DND-41 (cell line): ENCODE data around the gene IGFBP7.

ENCODE experiments used
- ATAC-seq: fragments of 200-7000 bp; cut with Tn5 transposase; 3 replicates; pipeline ENCODE4 v1.9.1; 2021; ENCODE audit warnings: low read depth; ENCODE audit not compliant: insufficient read depth
- DNase-seq: peaks from one replicate; pipeline ENCODE4 v3.0.0-alpha.2; 2020
- H2AFZ ChIP-seq: 2 replicates; pipeline ENCODE4 v1.6.0; 2012; ENCODE audit warnings: low read depth, low read length
- H3K27ac ChIP-seq: 2 replicates; pipeline ENCODE4 v1.5.1; 2012; ENCODE audit warnings: low read length, inconsistent platforms
- H3K27me3 ChIP-seq: fragments of 200-600 bp; sonication (generic); 2 replicates; pipeline ENCODE4 v1.6.0; 2012; ENCODE audit warnings: low read length, mild to moderate bottlenecking, inconsistent platforms; ENCODE audit not compliant: insufficient read depth, poor library complexity
- H3K36me3 ChIP-seq: 2 replicates; pipeline ENCODE4 v1.5.1; 2012; ENCODE audit warnings: low read length, inconsistent platforms; ENCODE audit not compliant: insufficient read depth
- H3K4me1 ChIP-seq: 2 replicates; pipeline ENCODE4 v1.5.1; 2012; ENCODE audit warnings: mild to moderate bottlenecking, low read length; ENCODE audit not compliant: insufficient read depth
- H3K4me2 ChIP-seq: 2 replicates; pipeline ENCODE4 v1.6.0; 2012; ENCODE audit warnings: mild to moderate bottlenecking, moderate library complexity, low read length, inconsistent platforms; ENCODE audit not compliant: insufficient read depth
- H3K4me3 ChIP-seq, 2 experiments: fragments of 200-600 bp in 1 of 2; shearing (Covaris generic) in 1 of 2; 2 replicates each; pipeline ENCODE4 v1.5.1; 2012 to 2016; ENCODE audit warnings: inconsistent platforms in 2 of 2, low read length in 2 of 2, mild to moderate bottlenecking in 2 of 2, low read depth in 1 of 2, moderate library complexity in 1 of 2
- H3K79me2 ChIP-seq: 2 replicates; pipeline ENCODE4 v1.6.0; 2012; ENCODE audit warnings: low read length, inconsistent platforms; ENCODE audit not compliant: insufficient read depth
- H3K9ac ChIP-seq: 2 replicates; pipeline ENCODE4 v1.6.0; 2012; ENCODE audit warnings: low read depth, mild to moderate bottlenecking, inconsistent platforms, low read length, moderate library complexity
- H3K9me3 ChIP-seq: 2 replicates; pipeline ENCODE4 v1.5.1; 2012; ENCODE audit warnings: low read length, moderate library complexity, mild to moderate bottlenecking, inconsistent platforms; ENCODE audit not compliant: insufficient read depth, severe bottlenecking
- H4K20me1 ChIP-seq: 2 replicates; pipeline ENCODE4 v1.6.0; 2012; ENCODE audit warnings: low read length; ENCODE audit not compliant: insufficient read depth
- CTCF ChIP-seq: IDR thresholded peaks from 2 replicates; pipeline ENCODE4 v1.5.1; 2012; ENCODE audit warnings: borderline replicate concordance, low read length, moderate library complexity, mild to moderate bottlenecking; ENCODE audit not compliant: poor library complexity, severe bottlenecking; ENCODE audit errors: extremely low read depth
- EZH2 ChIP-seq: IDR thresholded peaks from 3 replicates; pipeline ENCODE4 v1.6.1; 2012; ENCODE audit warnings: borderline replicate concordance, low read depth, mild to moderate bottlenecking, moderate library complexity, low read length, inconsistent platforms; ENCODE audit not compliant: severe bottlenecking

Gene IGFBP7

DNA sequence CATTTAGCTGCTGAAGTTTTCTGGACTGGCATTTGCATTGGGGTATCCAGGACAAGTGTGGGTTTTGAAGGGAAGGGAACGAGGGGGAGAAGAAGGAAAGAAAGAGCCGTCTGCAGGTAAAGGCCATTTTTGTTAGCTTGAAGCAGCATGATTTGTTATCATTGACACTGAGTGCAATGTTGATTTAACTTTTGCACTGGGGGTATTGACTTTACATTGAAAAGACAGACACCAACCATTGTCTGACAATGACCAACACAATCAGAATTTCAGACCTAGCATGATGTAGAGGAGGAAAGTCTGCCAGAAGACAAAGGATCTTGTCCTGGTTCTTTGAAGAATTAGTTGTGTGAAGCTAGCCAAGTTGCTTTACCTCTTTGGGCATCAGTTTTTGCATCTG is 39.6 kb upstream of the IGFBP7 start:
- Histone ChIP-seq H3K36me3 (no peaks in the 10 kb centered on the region), H3K4me3 (no peak overlapping the region), H3K4me1 (no peaks in the 10 kb centered on the region), H4K20me1 (no peaks in the 10 kb centered on the region), H2AFZ (no peak overlapping the region), H3K9ac (no peak overlapping the region), H3K27ac (no peak overlapping the region), H3K79me2 (no peaks in the 10 kb centered on the region), H3K27me3 (peaks cover 11% of the 10 kb centered on the region), H3K9me3 (no peaks in the 10 kb centered on the region), H3K4me2 (no peak overlapping the region)
- TF ChIP-seq CTCF: no peak
- TF ChIP-seq EZH2: no peak
- DNase-seq (no peak), ATAC-seq (no peak)

- TF ChIP-seq EZH2 (no peak), CTCF (no peak)
- Histone ChIP-seq H3K9ac (no peak overlapping the region), H3K79me2 (no peaks in the 10 kb centered on the region), H3K4me1 (no peaks in the 10 kb centered on the region), H3K27ac (no peak overlapping the region), H3K9me3 (no peaks in the 10 kb centered on the region), H3K36me3 (no peaks in the 10 kb centered on the region), H4K20me1 (no peaks in the 10 kb centered on the region), H3K4me2 (no peak overlapping the region), H3K4me3 (no peak overlapping the region), H2AFZ (no peak overlapping the region), H3K27me3 (peaks cover 5% of the 10 kb centered on the region)
- DNase-seq (no peak), ATAC-seq (no peak)
Measured at GRCh38 chr4:57148831-57149505, 38.8 kb upstream of the IGFBP7 start.

- ATAC-seq: no peak
Measured at GRCh38 chr4:57148177-57148576, 38.0 kb upstream of the IGFBP7 start.

More at GRCh38 chr4:57148177-57148576, 38.0 kb upstream of the IGFBP7 start:
- Histone ChIP-seq H3K4me3 (no peak overlapping the region), H3K9me3 (no peaks in the 10 kb centered on the region), H3K27me3 (peaks cover 2% of the 10 kb centered on the region), H3K4me1 (no peaks in the 10 kb centered on the region), H3K27ac (no peak overlapping the region), H3K9ac (no peak overlapping the region), H3K79me2 (no peaks in the 10 kb centered on the region), H3K36me3 (no peaks in the 10 kb centered on the region), H2AFZ (no peak overlapping the region), H4K20me1 (no peaks in the 10 kb centered on the region), H3K4me2 (no peak overlapping the region)
- DNase-seq: no peak
- TF ChIP-seq CTCF (no peak), EZH2 (no peak)
